ENCODE results near the gene KCNF1.

The KCNF1 gene

GRCh38 chr2:10879159-10879558, 32.6 kb upstream of the KCNF1 start:
- TF ChIP-seq REST (IDR thresholded peaks at IDR 0.05; ENCODE audit: insufficient read depth in 1 of 2, low read depth in 2 of 2, low read length in 2 of 2) (no peak), POLR2AphosphoS5 (IDR thresholded peaks at IDR 0.05; ENCODE audit: low read depth, low read length) (no peak), TAF1 (IDR thresholded peaks at IDR 0.05; ENCODE audit: borderline replicate concordance, insufficient read depth, low read length) (no peak), FOXP2 (optimal IDR thresholded peaks at IDR 0.05; ENCODE audit: borderline replicate concordance, extremely low read depth, extremely low read length, insufficient read depth) (no peak), SIN3A (IDR thresholded peaks at IDR 0.05; ENCODE audit: borderline replicate concordance, insufficient read depth, low read length) (no peak)

- TF ChIP-seq TAF1 (IDR thresholded peaks at IDR 0.05; ENCODE audit: borderline replicate concordance, insufficient read depth, low read length), result no peak
- TF ChIP-seq SIN3A (IDR thresholded peaks at IDR 0.05; ENCODE audit: borderline replicate concordance, insufficient read depth, low read length), result no peak
- no peak for TF ChIP-seq POLR2AphosphoS5 (IDR thresholded peaks at IDR 0.05; ENCODE audit: low read depth, low read length)
- no peak for TF ChIP-seq FOXP2 (optimal IDR thresholded peaks at IDR 0.05; ENCODE audit: borderline replicate concordance, extremely low read depth, extremely low read length, insufficient read depth)
- no peak for TF ChIP-seq REST (IDR thresholded peaks at IDR 0.05; ENCODE audit: insufficient read depth in 1 of 2, low read depth in 2 of 2, low read length in 2 of 2)
Measured at GRCh38 chr2:10879624-10880585, 31.8 kb upstream of the KCNF1 start.

- TF ChIP-seq REST (IDR thresholded peaks at IDR 0.05; ENCODE audit: insufficient read depth in 1 of 2, low read depth in 2 of 2, low read length in 2 of 2) (no peak), SIN3A (IDR thresholded peaks at IDR 0.05; ENCODE audit: borderline replicate concordance, insufficient read depth, low read length) (no peak)
Measured at GRCh38 chr2:10880586-10881321, 31.0 kb upstream of the KCNF1 start.

GRCh38 chr2:10882568-10882967, 29.2 kb upstream of the KCNF1 start:
- TF ChIP-seq TAF1 (IDR thresholded peaks at IDR 0.05; ENCODE audit: borderline replicate concordance, insufficient read depth, low read length) (no peak), SIN3A (IDR thresholded peaks at IDR 0.05; ENCODE audit: borderline replicate concordance, insufficient read depth, low read length) (no peak), FOXP2 (optimal IDR thresholded peaks at IDR 0.05; ENCODE audit: borderline replicate concordance, extremely low read depth, extremely low read length, insufficient read depth) (no peak), REST (IDR thresholded peaks at IDR 0.05; ENCODE audit: insufficient read depth in 1 of 2, low read depth in 2 of 2, low read length in 2 of 2) (no peak), POLR2AphosphoS5 (IDR thresholded peaks at IDR 0.05; ENCODE audit: low read depth, low read length) (no peak)
